HCT116 (cell line): ENCODE results near the gene HOXD9. TPM values are rescaled to one million over a fixed set of nuclear protein-coding genes. Genes with fewer than 3 reads are reported as not detected.

ENCODE experiments used
- ATF3 ChIP-seq: IDR thresholded peaks from 2 replicates; pipeline ENCODE4 v1.6.1; 2012
- CEBPB ChIP-seq: IDR thresholded peaks from 2 replicates; pipeline ENCODE4 v1.6.1; 2012; ENCODE audit warnings: low read depth
- EGR1 ChIP-seq: IDR thresholded peaks from 2 replicates; pipeline ENCODE4 v1.6.1; 2012; ENCODE audit warnings: low read depth
- EZH2 ChIP-seq: fragments of 200-600 bp; sonication (generic); IDR thresholded peaks from 2 replicates; pipeline ENCODE4 v1.6.1; 2017; ENCODE audit warnings: antibody characterized with exemption, mixed run types
- EZH2phosphoT487 ChIP-seq: fragments of 200-600 bp; IDR thresholded peaks from 2 replicates; pipeline ENCODE4 v1.6.1; 2018; ENCODE audit warnings: antibody characterized with exemption, borderline replicate concordance
- FOSL1 ChIP-seq: IDR thresholded peaks from 2 replicates; pipeline ENCODE4 v1.6.1; 2012; ENCODE audit warnings: low read depth
- POLR2A ChIP-seq: IDR thresholded peaks from 2 replicates; pipeline ENCODE4 v1.7.0; 2011; ENCODE audit warnings: borderline replicate concordance; ENCODE audit not compliant: insufficient read depth, insufficient read length; ENCODE audit errors: extremely low read depth
- POLR2AphosphoS5 ChIP-seq: IDR thresholded peaks from 2 replicates; pipeline ENCODE4 v1.6.1; 2011; ENCODE audit warnings: mild to moderate bottlenecking, low read depth, low read length, moderate library complexity
- SIN3A ChIP-seq: IDR thresholded peaks from 2 replicates; pipeline ENCODE4 v1.6.1; 2012; ENCODE audit warnings: low read depth
- TCF7L2 ChIP-seq: IDR thresholded peaks from 2 replicates; pipeline ENCODE4 v1.7.0; 2011; ENCODE audit warnings: borderline replicate concordance, inconsistent platforms; ENCODE audit not compliant: insufficient read depth, insufficient read length; ENCODE audit errors: extremely low read depth
- ZFX ChIP-seq: fragments of 450-650 bp; IDR thresholded peaks from 2 replicates; pipeline ENCODE4 v1.6.1; 2017
- total RNA-seq: library from RNA; stranded (reverse); gene quantifications from one replicate; pipeline ENCODE4 v1.2.1, GENCODE V29; 2021; ENCODE audit not compliant: unreplicated experiment
- TF ChIP-seq, protein P1 (sequence below): IDR thresholded peaks from 2 replicates; pipeline ENCODE4 v1.6.1; 2011; ENCODE audit warnings: mild to moderate bottlenecking, low read length, moderate library complexity; ENCODE audit not compliant: insufficient replicate concordance; ENCODE audit errors: extremely low read depth

HOXD9 gene
- total RNA-seq, 1 experiment from 2014 or later = not detected

DNA sequence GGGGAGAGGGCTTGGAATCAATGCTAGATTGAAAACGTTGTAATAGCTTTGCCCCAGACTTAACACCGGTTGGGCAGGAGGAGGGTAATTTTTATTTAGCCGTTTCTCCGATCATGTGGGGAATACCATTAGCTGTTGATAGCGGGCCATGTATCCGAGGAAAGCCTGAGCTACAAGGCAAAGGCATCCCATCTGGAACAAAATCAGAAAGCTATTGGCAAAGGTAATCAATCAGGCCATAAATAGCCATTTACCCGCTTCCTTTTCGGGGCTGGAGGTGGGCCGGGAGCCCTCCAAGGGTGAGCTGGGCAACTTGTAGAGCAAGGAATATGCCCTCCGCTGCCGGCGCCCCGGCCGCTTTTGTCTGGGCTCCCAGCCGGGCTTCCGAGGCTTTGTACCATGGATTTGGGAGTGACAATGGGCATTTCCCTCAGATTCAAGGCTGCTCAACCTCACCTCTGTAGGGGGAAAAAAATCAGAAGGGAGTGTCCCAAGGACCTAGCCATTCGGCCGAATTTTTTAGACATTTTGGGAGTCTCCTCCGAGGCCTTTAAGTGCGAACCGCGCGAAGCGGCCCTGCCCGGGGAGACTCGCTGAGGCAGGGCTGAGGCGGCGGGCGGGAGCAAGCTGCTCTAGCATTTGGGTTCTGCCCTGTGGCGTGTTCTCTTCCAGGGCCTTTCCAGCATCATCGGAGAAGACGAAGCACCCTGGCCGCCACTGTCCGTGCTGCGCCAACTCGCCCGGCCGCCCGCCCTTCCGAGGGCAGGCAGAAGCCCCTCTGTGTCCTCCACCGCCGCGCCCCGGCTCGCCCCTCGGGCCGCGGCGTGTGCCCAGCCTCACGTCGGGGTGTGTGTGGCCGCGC, 1.1 kb upstream of the HOXD9 start (continued):
- TF ChIP-seq, protein P1, sequence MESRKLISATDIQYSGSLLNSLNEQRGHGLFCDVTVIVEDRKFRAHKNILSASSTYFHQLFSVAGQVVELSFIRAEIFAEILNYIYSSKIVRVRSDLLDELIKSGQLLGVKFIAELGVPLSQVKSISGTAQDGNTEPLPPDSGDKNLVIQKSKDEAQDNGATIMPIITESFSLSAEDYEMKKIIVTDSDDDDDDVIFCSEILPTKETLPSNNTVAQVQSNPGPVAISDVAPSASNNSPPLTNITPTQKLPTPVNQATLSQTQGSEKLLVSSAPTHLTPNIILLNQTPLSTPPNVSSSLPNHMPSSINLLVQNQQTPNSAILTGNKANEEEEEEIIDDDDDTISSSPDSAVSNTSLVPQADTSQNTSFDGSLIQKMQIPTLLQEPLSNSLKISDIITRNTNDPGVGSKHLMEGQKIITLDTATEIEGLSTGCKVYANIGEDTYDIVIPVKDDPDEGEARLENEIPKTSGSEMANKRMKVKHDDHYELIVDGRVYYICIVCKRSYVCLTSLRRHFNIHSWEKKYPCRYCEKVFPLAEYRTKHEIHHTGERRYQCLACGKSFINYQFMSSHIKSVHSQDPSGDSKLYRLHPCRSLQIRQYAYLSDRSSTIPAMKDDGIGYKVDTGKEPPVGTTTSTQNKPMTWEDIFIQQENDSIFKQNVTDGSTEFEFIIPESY = no peak
- no peak for TF ChIP-seq TCF7L2
- TF ChIP-seq POLR2AphosphoS5 = no peak
- no peak for TF ChIP-seq ZFX
- TF ChIP-seq EGR1 = no peak
- TF ChIP-seq EZH2 = no peak
- no peak for TF ChIP-seq SIN3A
- TF ChIP-seq ATF3 = no peak
- TF ChIP-seq CEBPB = no peak
- no peak for TF ChIP-seq FOSL1
- TF ChIP-seq POLR2A = no peak
- TF ChIP-seq EZH2phosphoT487 = no peak
